Measurements from ENCODE around the gene CLEC2A.

CLEC2A gene

GRCh38 chr12:9931245-9931644 lies 925 bp downstream of the CLEC2A start:
- DNase-seq = no peak

- DNase-seq = no peak
Measured at GRCh38 chr12:9928607-9929006, 3.6 kb downstream of the CLEC2A start.

- no peak for DNase-seq
Measured at GRCh38 chr12:9926876-9927275, 5.3 kb downstream of the CLEC2A start.

- DNase-seq = no peak
Measured at GRCh38 chr12:9925705-9926393, 6.3 kb downstream of the CLEC2A start.

- DNase-seq = no peak
Measured at GRCh38 chr12:9922429-9922828, 9.7 kb downstream of the CLEC2A start.

- no peak for DNase-seq
Measured at GRCh38 chr12:9920451-9920850, 11.7 kb downstream of the CLEC2A start.

GRCh38 chr12:9919443-9919842 lies 12.7 kb downstream of the CLEC2A start:
- no peak for DNase-seq

GRCh38 chr12:9911708-9912107 lies 20.5 kb downstream of the CLEC2A start:
- no peak for DNase-seq

- DNase-seq = no peak
Measured at GRCh38 chr12:9910716-9911421, 21.3 kb downstream of the CLEC2A start.

GRCh38 chr12:9909724-9910123 lies 22.4 kb downstream of the CLEC2A start:
- no peak for DNase-seq

GRCh38 chr12:9908350-9908749 lies 23.8 kb downstream of the CLEC2A start:
- no peak for DNase-seq

- DNase-seq = no peak
Measured at GRCh38 chr12:9907769-9908168, 24.4 kb downstream of the CLEC2A start.

GRCh38 chr12:9906873-9907272 lies 25.3 kb downstream of the CLEC2A start:
- DNase-seq = no peak

GRCh38 chr12:9902539-9903228 lies 29.5 kb downstream of the CLEC2A start:
- no peak for DNase-seq

- DNase-seq = no peak
Measured at GRCh38 chr12:9900930-9901329, 31.2 kb downstream of the CLEC2A start.

GRCh38 chr12:9899209-9899608 lies 33.0 kb downstream of the CLEC2A start:
- DNase-seq = no peak

- no peak for DNase-seq
Measured at GRCh38 chr12:9897535-9897934, 34.6 kb downstream of the CLEC2A start.

- no peak for DNase-seq
Measured at GRCh38 chr12:9895215-9895971, 36.8 kb downstream of the CLEC2A start.

- DNase-seq = no peak
Measured at GRCh38 chr12:9888665-9889273, 43.4 kb downstream of the CLEC2A start.

- DNase-seq = no peak
Measured at GRCh38 chr12:9883175-9883574, 49.0 kb downstream of the CLEC2A start.

- no peak for DNase-seq
Measured at GRCh38 chr12:9881988-9882387, 50.2 kb downstream of the CLEC2A start.

- no peak for DNase-seq
Measured at GRCh38 chr12:9881246-9881645, 50.9 kb downstream of the CLEC2A start, which contains the start of gene KLRF2. Gene KLRF2 (plus strand): TSS chr12:9881489. CDS start chr12:9881596, 107 bp downstream.
